Stimulated activated CD4-positive, alpha-beta T cell treated with anti-CD3 and anti-CD28 coated beads, Interleukin-4, amount 100 ng/mL, for 48 hours (primary cell): Measurements from ENCODE around the gene SLC35F3.
A peak's percentile ranks its signal among the peaks of the same experiment; 100 is the strongest.

Experiments used
- DNase-seq, 2 donors: peaks; one replicate each; pipeline ENCODE4 v3.0.0-alpha.2; 2020; ENCODE audit warnings: low read depth in 2 of 2

The SLC35F3 gene

GRCh38 chr1:234040446-234041317, 136.2 kb downstream of the SLC35F3 start:
- no peak for DNase-seq

- no peak for DNase-seq
These were observed 139.6 kb downstream of the SLC35F3 start for GRCh38 chr1:234044079-234044478.

- no peak for DNase-seq
These were observed 142.6 kb downstream of the SLC35F3 start for GRCh38 chr1:234047123-234047522.

GRCh38 chr1:234062166-234062565, 157.7 kb downstream of the SLC35F3 start:
- DNase-seq, result no peak

GRCh38 chr1:234065794-234066447, 161.4 kb downstream of the SLC35F3 start:
- peak; percentile 63 to 70 for DNase-seq

- no peak for DNase-seq
These were observed 163.3 kb downstream of the SLC35F3 start for GRCh38 chr1:234067581-234068337.

GRCh38 chr1:234069760-234070159, 165.3 kb downstream of the SLC35F3 start:
- no peak for DNase-seq

GRCh38 chr1:234072793-234073192, 168.3 kb downstream of the SLC35F3 start:
- no peak for DNase-seq

GRCh38 chr1:234078143-234078542, 173.7 kb downstream of the SLC35F3 start:
- DNase-seq, result no peak

GRCh38 chr1:234079896-234080295, 175.4 kb downstream of the SLC35F3 start:
- no peak for DNase-seq

- DNase-seq, result no peak
These were observed 179.0 kb downstream of the SLC35F3 start for GRCh38 chr1:234083460-234083859.

GRCh38 chr1:234089396-234089795, 184.9 kb downstream of the SLC35F3 start:
- no peak for DNase-seq

- DNase-seq, result no peak
These were observed 186.0 kb downstream of the SLC35F3 start for GRCh38 chr1:234090212-234091064.

GRCh38 chr1:234091065-234091401, 186.6 kb downstream of the SLC35F3 start:
- no peak for DNase-seq

- no peak for DNase-seq
These were observed 187.4 kb downstream of the SLC35F3 start for GRCh38 chr1:234091876-234092275.

GRCh38 chr1:234093107-234093506, 188.6 kb downstream of the SLC35F3 start:
- DNase-seq, result no peak

GRCh38 chr1:234093741-234094140, 189.3 kb downstream of the SLC35F3 start:
- DNase-seq, result no peak

- no peak for DNase-seq
These were observed 189.7 kb downstream of the SLC35F3 start for GRCh38 chr1:234094172-234094571.

GRCh38 chr1:234096161-234096770, 191.8 kb downstream of the SLC35F3 start:
- DNase-seq, result no peak

- no peak for DNase-seq
These were observed 198.1 kb downstream of the SLC35F3 start for GRCh38 chr1:234102583-234102982.

- no peak for DNase-seq
These were observed 198.7 kb downstream of the SLC35F3 start for GRCh38 chr1:234103198-234103597.
